ENCODE data around the gene ANAPC16.

DNA sequence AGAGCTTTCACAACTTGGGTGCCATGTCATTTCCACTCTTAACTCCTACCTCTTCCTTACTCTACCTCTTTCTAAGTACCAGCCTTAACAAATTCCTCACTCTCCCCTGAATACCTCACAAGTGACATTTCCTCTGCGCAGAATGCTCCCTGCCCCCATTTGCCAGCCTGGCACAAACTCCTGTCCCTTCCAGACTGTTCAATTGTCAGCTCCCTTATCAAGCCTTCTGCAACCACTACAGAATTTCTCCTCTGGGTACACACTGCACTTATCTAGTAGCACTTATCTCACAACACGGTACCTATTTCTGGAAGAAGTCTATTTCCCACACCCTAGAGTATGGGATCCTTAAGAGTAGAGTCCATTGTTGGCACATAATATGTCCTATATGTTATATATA lies 39.1 kb upstream of the ANAPC16 start:
- TF ChIP-seq, protein P1, sequence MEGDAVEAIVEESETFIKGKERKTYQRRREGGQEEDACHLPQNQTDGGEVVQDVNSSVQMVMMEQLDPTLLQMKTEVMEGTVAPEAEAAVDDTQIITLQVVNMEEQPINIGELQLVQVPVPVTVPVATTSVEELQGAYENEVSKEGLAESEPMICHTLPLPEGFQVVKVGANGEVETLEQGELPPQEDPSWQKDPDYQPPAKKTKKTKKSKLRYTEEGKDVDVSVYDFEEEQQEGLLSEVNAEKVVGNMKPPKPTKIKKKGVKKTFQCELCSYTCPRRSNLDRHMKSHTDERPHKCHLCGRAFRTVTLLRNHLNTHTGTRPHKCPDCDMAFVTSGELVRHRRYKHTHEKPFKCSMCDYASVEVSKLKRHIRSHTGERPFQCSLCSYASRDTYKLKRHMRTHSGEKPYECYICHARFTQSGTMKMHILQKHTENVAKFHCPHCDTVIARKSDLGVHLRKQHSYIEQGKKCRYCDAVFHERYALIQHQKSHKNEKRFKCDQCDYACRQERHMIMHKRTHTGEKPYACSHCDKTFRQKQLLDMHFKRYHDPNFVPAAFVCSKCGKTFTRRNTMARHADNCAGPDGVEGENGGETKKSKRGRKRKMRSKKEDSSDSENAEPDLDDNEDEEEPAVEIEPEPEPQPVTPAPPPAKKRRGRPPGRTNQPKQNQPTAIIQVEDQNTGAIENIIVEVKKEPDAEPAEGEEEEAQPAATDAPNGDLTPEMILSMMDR (IDR thresholded peaks at IDR 0.05; ENCODE audit: low read length): no peak
- TF ChIP-seq EZH2 (IDR thresholded peaks at IDR 0.05; ENCODE audit: borderline replicate concordance, low read length): no peak

Data from OCI-LY1 (cell line).